ENCODE results near the gene ZNF497.

GRCh38 chr19:58406818-58407657 is 44.5 kb upstream of the ZNF497 start:
- TF ChIP-seq POLR2A (IDR thresholded peaks at IDR 0.05): no peak
- no peak for TF ChIP-seq CTCF (IDR thresholded peaks at IDR 0.05)
